Endodermal cell (in vitro differentiated cells): ENCODE data around the gene TIMP4. TPM values are rescaled to one million over a fixed set of nuclear protein-coding genes. Genes with fewer than 3 reads are reported as not detected.

Source experiments
- DNase-seq: peaks from one replicate; pipeline ENCODE4 v3.0.0-alpha.2; 2017
- H3K27ac ChIP-seq: 2 replicates; pipeline ENCODE4 v1.5.1; 2013; ENCODE audit warnings: mild to moderate bottlenecking, low read depth, low read length, moderate library complexity
- H3K27me3 ChIP-seq: 2 replicates; pipeline ENCODE4 v1.6.1; 2013; ENCODE audit warnings: mild to moderate bottlenecking, low read length, moderate library complexity; ENCODE audit not compliant: insufficient read depth, control insufficient read depth, poor library complexity, severe bottlenecking
- H3K36me3 ChIP-seq: 2 replicates; pipeline ENCODE4 v1.7.0; 2013; ENCODE audit warnings: mild to moderate bottlenecking, low read length, moderate library complexity; ENCODE audit not compliant: control insufficient read depth, insufficient read depth
- H3K4me1 ChIP-seq: one replicate; pipeline ENCODE4 v1.7.0; 2013; ENCODE audit warnings: low read length; ENCODE audit not compliant: control insufficient read depth, insufficient read depth
- H3K4me3 ChIP-seq: 2 replicates; pipeline ENCODE4 v1.5.1; 2013; ENCODE audit warnings: mild to moderate bottlenecking, low read length, moderate library complexity
- H3K9ac ChIP-seq: 2 replicates; pipeline ENCODE4 v1.6.1; 2013; ENCODE audit warnings: mild to moderate bottlenecking, low read length, moderate library complexity; ENCODE audit not compliant: poor library complexity, severe bottlenecking; ENCODE audit errors: extremely low read depth
- H3K9me3 ChIP-seq: 2 replicates; pipeline ENCODE4 v1.6.1; 2013; ENCODE audit warnings: mild to moderate bottlenecking, low read length, moderate library complexity; ENCODE audit not compliant: control insufficient read depth
- H3K27ac Mint-ChIP-seq: 2 replicates; pipeline ENCODE4 v1.8.0; 2020; ENCODE audit warnings: mixed read lengths
- H3K27me3 Mint-ChIP-seq: 2 replicates; pipeline ENCODE4 v1.8.0; 2021; ENCODE audit warnings: mild to moderate bottlenecking, mixed read lengths; ENCODE audit not compliant: insufficient read depth
- H3K36me3 Mint-ChIP-seq: 2 replicates; pipeline ENCODE4 v1.8.0; 2020; ENCODE audit warnings: low read depth, mixed read lengths
- H3K4me1 Mint-ChIP-seq: 2 replicates; pipeline ENCODE4 v1.8.0; 2020; ENCODE audit warnings: mixed read lengths
- H3K4me3 Mint-ChIP-seq: 2 replicates; pipeline ENCODE4 v1.8.0; 2020; ENCODE audit warnings: mild to moderate bottlenecking, moderate library complexity, mixed read lengths
- H3K9me3 Mint-ChIP-seq: 2 replicates; pipeline ENCODE4 v1.8.0; 2020; ENCODE audit warnings: mild to moderate bottlenecking, mixed read lengths
- CTCF ChIP-seq: fragments of 200-600 bp; sonication (generic); conservative IDR thresholded peaks from 2 replicates; pipeline ENCODE4 v1.5.0; 2021; ENCODE audit warnings: antibody characterized with exemption, mild to moderate bottlenecking
- WGBS, 2 experiments: methylation state at CpG; one replicate each; pipeline versions ENCODE4 v1.1.5 to v1.1.7; 2013; ENCODE audit warnings: missing lambda C conversion rate in 2 of 2, mixed read lengths in 1 of 2; ENCODE audit not compliant: insufficient coverage in 1 of 2, insufficient read length in 1 of 2; 5-methylcytosine and 5-hydroxymethylcytosine counted together
- total RNA-seq, 2 donors: library from RNA; stranded (reverse); fragmentation: NEBNext Ultra II Directional in 1 of 2; extraction: Animal tissue kit (Norgen Biotek cat#: 25700) in 1 of 2; gene quantifications; 2 replicates in 1 of 2; 3 replicates in 1 of 2; pipeline ENCODE4 v1.2.1, GENCODE V29; 2021

TIMP4 gene
- total RNA-seq, 2 donors from 2014 or later: 4.4 TPM; not detected in 1

- no peak for TF ChIP-seq CTCF
- no peaks in the 10 kb centered on the region for H3K9me3 ChIP-seq
- no peak overlapping the region for H3K9ac ChIP-seq
- no peaks in the 10 kb centered on the region for H3K27me3 ChIP-seq
- H3K4me1 Mint-ChIP-seq: no peaks in the 10 kb centered on the region
- no peaks in the 10 kb centered on the region for H3K4me1 ChIP-seq
- no peak overlapping the region for H3K27ac Mint-ChIP-seq
- no peak overlapping the region for H3K4me3 ChIP-seq
- WGBS, 2 experiments: 91% methylated on average over 2 of the region's 2 CpGs; no CpG with 5 or more reads in 1 of the 2 experiments
- DNase-seq: no peak
- H3K27ac ChIP-seq: no peak overlapping the region
- H3K4me3 Mint-ChIP-seq: no peak overlapping the region
- H3K9me3 Mint-ChIP-seq: no peaks in the 10 kb centered on the region
- H3K27me3 Mint-ChIP-seq: no peaks in the 10 kb centered on the region
- peaks cover 2% of the 10 kb centered on the region for H3K36me3 Mint-ChIP-seq
- no peaks in the 10 kb centered on the region for H3K36me3 ChIP-seq
Measured at GRCh38 chr3:12150112-12150511, 8.6 kb downstream of the TIMP4 start.

GRCh38 chr3:12149029-12149428, 9.7 kb downstream of the TIMP4 start:
- H3K27ac ChIP-seq: no peak overlapping the region
- no peaks in the 10 kb centered on the region for H3K27me3 Mint-ChIP-seq
- H3K36me3 Mint-ChIP-seq: peaks cover 2% of the 10 kb centered on the region
- H3K9ac ChIP-seq: no peak overlapping the region
- H3K4me3 Mint-ChIP-seq: no peak overlapping the region
- no peak for TF ChIP-seq CTCF
- H3K4me1 Mint-ChIP-seq: no peaks in the 10 kb centered on the region
- no peaks in the 10 kb centered on the region for H3K4me1 ChIP-seq
- no peaks in the 10 kb centered on the region for H3K27me3 ChIP-seq
- no peaks in the 10 kb centered on the region for H3K9me3 ChIP-seq
- no peak overlapping the region for H3K27ac Mint-ChIP-seq
- no peaks in the 10 kb centered on the region for H3K9me3 Mint-ChIP-seq
- WGBS, 2 experiments: 80 to 91% methylated on average over 2 to 4 of the region's 4 CpGs
- H3K4me3 ChIP-seq: no peak overlapping the region
- H3K36me3 ChIP-seq: no peaks in the 10 kb centered on the region
- no peak for DNase-seq

GRCh38 chr3:12148183-12148940, 10.3 kb downstream of the TIMP4 start:
- H3K4me1 ChIP-seq: no peaks in the 10 kb centered on the region
- no peaks in the 10 kb centered on the region for H3K36me3 ChIP-seq
- H3K27me3 ChIP-seq: no peaks in the 10 kb centered on the region
- no peak overlapping the region for H3K9ac ChIP-seq
- no peak for TF ChIP-seq CTCF
- no peak overlapping the region for H3K4me3 ChIP-seq
- no peaks in the 10 kb centered on the region for H3K27me3 Mint-ChIP-seq
- peaks cover 2% of the 10 kb centered on the region for H3K36me3 Mint-ChIP-seq
- H3K27ac ChIP-seq: no peak overlapping the region
- H3K4me1 Mint-ChIP-seq: no peaks in the 10 kb centered on the region
- WGBS, 2 experiments: 89 to 100% methylated on average over 2 to 4 of the region's 4 CpGs
- no peaks in the 10 kb centered on the region for H3K9me3 ChIP-seq
- H3K9me3 Mint-ChIP-seq: no peaks in the 10 kb centered on the region
- DNase-seq: no peak
- H3K4me3 Mint-ChIP-seq: no peak overlapping the region
- no peak overlapping the region for H3K27ac Mint-ChIP-seq
